Lower lobe of right lung (tissue), 2 donors: ENCODE data around the gene MYOCD. TPM values are rescaled to one million over a fixed set of nuclear protein-coding genes. Genes with fewer than 3 reads are reported as not detected.
A peak's percentile ranks its signal among the peaks of the same experiment; 100 is the strongest.

Source experiments
- ATAC-seq, 2 donors: fragments of 200-7000 bp; cut with Tn5 transposase; one replicate each; pipeline ENCODE4 v1.9.1; 2020 to 2022; ENCODE audit warnings: mild to moderate bottlenecking in 2 of 2, moderate library complexity in 2 of 2
- DNase-seq: peaks from one replicate; pipeline ENCODE4 v3.0.0-alpha.2; 2020
- H3K27ac ChIP-seq: fragments of 200-600 bp; one replicate; pipeline ENCODE4 v1.8.0; 2022
- H3K27me3 ChIP-seq: fragments of 200-600 bp; one replicate; pipeline ENCODE4 v1.8.0; 2022; ENCODE audit warnings: low read depth
- H3K36me3 ChIP-seq: fragments of 200-600 bp; one replicate; pipeline ENCODE4 v1.8.0; 2022; ENCODE audit warnings: mild to moderate bottlenecking
- H3K4me1 ChIP-seq: fragments of 200-600 bp; one replicate; pipeline ENCODE4 v1.8.0; 2022
- H3K4me3 ChIP-seq: fragments of 200-600 bp; one replicate; pipeline ENCODE4 v1.8.0; 2022; ENCODE audit warnings: mild to moderate bottlenecking
- H3K9me3 ChIP-seq: fragments of 200-600 bp; one replicate; pipeline ENCODE4 v1.8.0; 2022
- CTCF ChIP-seq: fragments of 200-600 bp; IDR thresholded peaks from one replicate; pipeline ENCODE4 v1.8.0; 2022; ENCODE audit warnings: antibody characterized with exemption, mild to moderate bottlenecking
- intact Hi-C: fragments of 100-400 bp; cut with DNase I; formaldehyde crosslinking; loops from one replicate; pipeline ENCODE4 v1.11.0; 2022
- total RNA-seq: library from RNA; stranded (reverse); fragmentation: NEBNext Ultra II Directional; extraction: Animal tissue kit (Norgen Biotek cat#: 25700); gene quantifications from one replicate; pipeline ENCODE4 v1.2.1, GENCODE V29; 2021
- donor health status: DM: no; HTN: yes; CAD: no; lungs with severe emphysema.

MYOCD gene
- total RNA-seq, 1 donor from 2014 or later: 3.6 TPM

GRCh38 chr17:12659500-12659899 lies 6.2 kb upstream of the MYOCD start:
- intact Hi-C loops: no loop called here
- Histone ChIP-seq H3K36me3 (no peaks in the 10 kb centered on the region), H3K9me3 (no peaks in the 10 kb centered on the region), H3K4me3 (no peak overlapping the region), H3K27me3 (peaks cover 21% of the 10 kb centered on the region), H3K27ac (no peak overlapping the region), H3K4me1 (no peaks in the 10 kb centered on the region)
- ATAC-seq: no peak
- TF ChIP-seq CTCF: no peak
- no peak for DNase-seq

- H3K36me3 ChIP-seq: no peaks in the 10 kb centered on the region
- H3K9me3 ChIP-seq: no peaks in the 10 kb centered on the region
- no peak overlapping the region for H3K4me3 ChIP-seq
- H3K4me1 ChIP-seq: peaks cover 16% of the 10 kb centered on the region
- intact Hi-C loops: no loop called here
- ATAC-seq (no peak), DNase-seq (no peak)
- no peak overlapping the region for H3K27ac ChIP-seq
- peaks cover 50% of the 10 kb centered on the region for H3K27me3 ChIP-seq
- no peak for TF ChIP-seq CTCF
Observed at GRCh38 chr17:12664252-12664651, 1.4 kb upstream of the MYOCD start.

- H3K4me3 ChIP-seq: peak overlapping the region; percentile 52
- DNase-seq: no peak
- H3K27me3 ChIP-seq: peaks cover 50% of the 10 kb centered on the region
- H3K27ac ChIP-seq: no peak overlapping the region
- TF ChIP-seq CTCF: no peak
- no peaks in the 10 kb centered on the region for H3K9me3 ChIP-seq
- peak in 1 of 2 donors; percentile 13 for ATAC-seq
- H3K36me3 ChIP-seq: no peaks in the 10 kb centered on the region
- intact Hi-C loops: no loop called here
- peaks cover 16% of the 10 kb centered on the region for H3K4me1 ChIP-seq
Observed at GRCh38 chr17:12664894-12665262, 812 bp upstream of the MYOCD start.

GRCh38 chr17:12666718-12667117 lies 1.0 kb downstream of the MYOCD start:
- no peak for ATAC-seq
- no peak for DNase-seq
- Histone ChIP-seq H3K4me1 (peaks cover 16% of the 10 kb centered on the region), H3K4me3 (no peak overlapping the region), H3K27me3 (peaks cover 46% of the 10 kb centered on the region), H3K9me3 (no peaks in the 10 kb centered on the region), H3K27ac (no peak overlapping the region), H3K36me3 (no peaks in the 10 kb centered on the region)
- no peak for TF ChIP-seq CTCF
- intact Hi-C loops: no loop called here

GRCh38 chr17:12667299-12667958 lies 1.7 kb downstream of the MYOCD start:
- ATAC-seq (peak in 1 of 2 donors; percentile 42), DNase-seq (no peak)
- Histone ChIP-seq H3K9me3 (no peaks in the 10 kb centered on the region), H3K27ac (no peak overlapping the region), H3K36me3 (no peaks in the 10 kb centered on the region), H3K4me1 (peaks cover 16% of the 10 kb centered on the region), H3K27me3 (peaks cover 40% of the 10 kb centered on the region), H3K4me3 (no peak overlapping the region)
- TF ChIP-seq CTCF: peak; percentile 28
- intact Hi-C loops: no loop called here
